Panc1 (cell line): ENCODE measurements around the gene CCDC177. TPM values are rescaled to one million over a fixed set of nuclear protein-coding genes. Genes with fewer than 3 reads are reported as not detected.

ENCODE experiments used
- ATAC-seq: fragments of 200-7000 bp; cut with Tn5 transposase; 2 replicates; pipeline ENCODE4 v1.9.1; 2020; ENCODE audit warnings: mild to moderate bottlenecking, moderate library complexity
- BruUV-seq: library from RNA; stranded (reverse); fragments of 400-500 nt; replicated peaks from 2 replicates; lab custom pipeline; 2021; lab: Mats Ljungman, UMichigan
- CTCF ChIA-PET: fragments of 300-600 bp; sonication (Branson Sonifier 250); formaldehyde crosslinking; loops from one replicate; lab custom pipeline; 2022; ENCODE audit warnings: antibody characterized with exemption; lab: Charles Lee
- POLR2A ChIA-PET: fragments of 300-600 bp; sonication (Branson Sonifier 250); formaldehyde crosslinking; loops from one replicate; lab custom pipeline; 2022; ENCODE audit warnings: antibody characterized with exemption; lab: Charles Lee
- DNase-seq: peaks from one replicate; pipeline ENCODE4 v3.0.0-alpha.2; 2010; ENCODE audit warnings: low read depth, low spot score
- H3K27ac ChIP-seq: 2 replicates; pipeline ENCODE4 v1.5.1; 2011; ENCODE audit warnings: mild to moderate bottlenecking, low read length, inconsistent platforms
- H3K27me3 ChIP-seq: fragments of 200-500 bp; sonication (Bioruptor generic); 2 replicates; pipeline ENCODE4 v1.6.0; 2014; ENCODE audit warnings: low read length, inconsistent platforms; ENCODE audit not compliant: control insufficient read depth, insufficient read depth
- H3K36me3 ChIP-seq: fragments of 200-500 bp; sonication (Bioruptor generic); 2 replicates; pipeline ENCODE4 v1.5.1; 2014; ENCODE audit warnings: inconsistent platforms, mild to moderate bottlenecking, low read length, moderate library complexity; ENCODE audit not compliant: control insufficient read depth, insufficient read depth
- H3K4me1 ChIP-seq: 2 replicates; pipeline ENCODE4 v1.5.1; 2011; ENCODE audit warnings: inconsistent platforms, mild to moderate bottlenecking, low read length, moderate library complexity; ENCODE audit not compliant: control insufficient read depth, insufficient read depth
- H3K4me3 ChIP-seq, 2 experiments: 2 replicates each; pipeline ENCODE4 v1.5.1; 2011 to 2012; ENCODE audit warnings: low read depth in 2 of 2, low read length in 2 of 2, mild to moderate bottlenecking in 2 of 2, inconsistent platforms in 1 of 2, moderate library complexity in 1 of 2
- H3K9me3 ChIP-seq: fragments of 200-500 bp; sonication (Bioruptor generic); 2 replicates; pipeline ENCODE4 v1.5.1; 2014; ENCODE audit warnings: low read depth, mild to moderate bottlenecking, inconsistent platforms, low read length, moderate library complexity; ENCODE audit not compliant: control insufficient read depth, insufficient read depth
- POLR2AphosphoS5 ChIP-seq: IDR thresholded peaks from 2 replicates; pipeline ENCODE4 v1.6.1; 2012; ENCODE audit warnings: mild to moderate bottlenecking, low read depth, low read length, moderate library complexity
- REST ChIP-seq, 2 experiments: IDR thresholded peaks; 2 replicates each; pipeline ENCODE4 v1.6.1; 2011 to 2012; ENCODE audit warnings: low read depth in 2 of 2, control low read depth in 1 of 2, low read length in 1 of 2, mild to moderate bottlenecking in 1 of 2, moderate library complexity in 1 of 2; ENCODE audit not compliant: insufficient read depth in 1 of 2
- SIN3A ChIP-seq: IDR thresholded peaks from 2 replicates; pipeline ENCODE4 v1.6.1; 2012; ENCODE audit warnings: low read depth, mild to moderate bottlenecking, low read length, moderate library complexity, borderline replicate concordance; ENCODE audit not compliant: insufficient read depth
- TCF7L2 ChIP-seq: IDR thresholded peaks from 2 replicates; pipeline ENCODE4 v1.6.1; 2011; ENCODE audit warnings: mild to moderate bottlenecking, low read depth, low read length, inconsistent platforms
- in situ Hi-C: cut with HindIII; loops from 2 replicates; pipeline ENCODE4 v1.10.0; 2016; ENCODE audit warnings: low sequenced_read_pairs, low pct_unique_long_range_greater_than_20kb
- intact Hi-C: fragments of 100-400 bp; cut with micrococcal nuclease; formaldehyde crosslinking; loops from one replicate; pipeline ENCODE4 v1.10.0; 2022; ENCODE audit not compliant: unreplicated experiment
- total RNA-seq: library from RNA; stranded (reverse); gene quantifications from one replicate; pipeline ENCODE4 v1.2.1, GENCODE V29; 2021; ENCODE audit not compliant: unreplicated experiment
- TF ChIP-seq, protein P1 (sequence below): fragments of 450-650 bp; IDR thresholded peaks from 2 replicates; pipeline ENCODE4 v1.5.1; 2017; ENCODE audit warnings: mild to moderate bottlenecking

CCDC177 gene
- total RNA-seq, 1 experiment from 2014 or later, result not detected

- no peaks in the 10 kb centered on the region for H3K27me3 ChIP-seq
- ChIA-PET POLR2A (no interaction called here), CTCF (no interaction called here)
- no peak overlapping the region for H3K4me3 ChIP-seq
- BruUV-seq, result no TSS peak
- in situ Hi-C loops (no loop called here), intact Hi-C loops (no loop called here)
- ATAC-seq (no peak), DNase-seq (no peak)
- no peaks in the 10 kb centered on the region for H3K36me3 ChIP-seq
- TF ChIP-seq POLR2AphosphoS5 (no peak), SIN3A (no peak)
- TF ChIP-seq, protein P1, sequence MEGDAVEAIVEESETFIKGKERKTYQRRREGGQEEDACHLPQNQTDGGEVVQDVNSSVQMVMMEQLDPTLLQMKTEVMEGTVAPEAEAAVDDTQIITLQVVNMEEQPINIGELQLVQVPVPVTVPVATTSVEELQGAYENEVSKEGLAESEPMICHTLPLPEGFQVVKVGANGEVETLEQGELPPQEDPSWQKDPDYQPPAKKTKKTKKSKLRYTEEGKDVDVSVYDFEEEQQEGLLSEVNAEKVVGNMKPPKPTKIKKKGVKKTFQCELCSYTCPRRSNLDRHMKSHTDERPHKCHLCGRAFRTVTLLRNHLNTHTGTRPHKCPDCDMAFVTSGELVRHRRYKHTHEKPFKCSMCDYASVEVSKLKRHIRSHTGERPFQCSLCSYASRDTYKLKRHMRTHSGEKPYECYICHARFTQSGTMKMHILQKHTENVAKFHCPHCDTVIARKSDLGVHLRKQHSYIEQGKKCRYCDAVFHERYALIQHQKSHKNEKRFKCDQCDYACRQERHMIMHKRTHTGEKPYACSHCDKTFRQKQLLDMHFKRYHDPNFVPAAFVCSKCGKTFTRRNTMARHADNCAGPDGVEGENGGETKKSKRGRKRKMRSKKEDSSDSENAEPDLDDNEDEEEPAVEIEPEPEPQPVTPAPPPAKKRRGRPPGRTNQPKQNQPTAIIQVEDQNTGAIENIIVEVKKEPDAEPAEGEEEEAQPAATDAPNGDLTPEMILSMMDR, result no peak
- H3K4me1 ChIP-seq, result no peaks in the 10 kb centered on the region
- no peaks in the 10 kb centered on the region for H3K9me3 ChIP-seq
- no peak overlapping the region for H3K27ac ChIP-seq
Observed at GRCh38 chr14:69620981-69621380, 46.3 kb upstream of the CCDC177 start.

DNA sequence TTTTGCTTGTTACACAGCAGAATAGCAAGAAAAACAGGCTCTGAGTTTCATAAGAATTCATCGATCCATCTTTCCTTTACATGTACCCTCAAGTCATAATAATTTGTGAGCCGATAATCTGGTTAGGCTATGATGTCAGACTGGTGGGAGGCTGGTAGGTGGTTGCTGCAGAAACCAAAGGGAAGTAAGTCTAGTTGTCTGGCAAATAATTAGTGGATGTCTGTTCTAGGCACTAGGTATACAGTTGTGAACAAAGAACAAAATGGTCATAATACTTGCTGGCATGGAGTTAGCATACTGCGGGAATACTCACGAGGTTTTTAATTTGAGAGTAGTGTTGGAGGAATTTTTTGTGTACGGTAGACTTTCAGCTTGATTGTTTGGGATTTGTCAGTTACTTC is 45.5 kb upstream of the CCDC177 start:
- CTCF ChIA-PET, result interaction anchor here (0.6 kb wide), 1 partner anchor 36 kb away, joined by 4 read pairs; no protein-coding TSS in a partner anchor
- POLR2A ChIA-PET, result no interaction called here
- no peaks in the 10 kb centered on the region for H3K36me3 ChIP-seq
- no peaks in the 10 kb centered on the region for H3K4me1 ChIP-seq
- TF ChIP-seq SIN3A (no peak), POLR2AphosphoS5 (no peak), REST (IDR thresholded peaks at IDR 0.05; ENCODE audit: insufficient read depth in 1 of 2, low read depth in 2 of 2, low read length in 1 of 2) (no peak), TCF7L2 (no peak)
- TF ChIP-seq, protein P1, result no peak
- in situ Hi-C loops (no loop called here), intact Hi-C loops (no loop called here)
- H3K9me3 ChIP-seq, result no peaks in the 10 kb centered on the region
- ATAC-seq, result no peak
- H3K4me3 ChIP-seq, result no peak overlapping the region
- no TSS peak for BruUV-seq
- H3K27me3 ChIP-seq, result no peaks in the 10 kb centered on the region
- no peak overlapping the region for H3K27ac ChIP-seq
- no peak for DNase-seq
